Esophagus muscularis mucosa (tissue), 4 donors: Measurements from ENCODE around the gene UBE2G2. TPM values are rescaled to one million over a fixed set of nuclear protein-coding genes. Genes with fewer than 3 reads are reported as not detected.
A peak's percentile ranks its signal among the peaks of the same experiment; 100 is the strongest.

ENCODE experiments used
- DNase-seq: peaks from one replicate; pipeline ENCODE4 v3.0.0-alpha.2; 2017; ENCODE audit errors: extremely low spot score
- H3K27ac ChIP-seq, 4 donors: fragments of 200-600 bp; sonication (generic); replicated peaks in 1 of 4; 1 replicate in 3 of 4; 2 replicates in 1 of 4; pipeline ENCODE4 v1.5.1; 2016 to 2019; ENCODE audit warnings: mild to moderate bottlenecking in 1 of 4
- H3K27me3 ChIP-seq, 4 donors: fragments of 200-600 bp; sonication (generic); one replicate each; pipeline versions ENCODE4 v1.5.1 to v1.6.0; 2016 to 2019
- H3K36me3 ChIP-seq, 4 donors: fragments of 200-600 bp; sonication (generic); one replicate each; pipeline ENCODE4 v1.5.1; 2016 to 2019
- H3K4me1 ChIP-seq, 4 donors: fragments of 200-600 bp; sonication (generic); one replicate each; pipeline ENCODE4 v1.5.1; 2016 to 2019
- H3K4me3 ChIP-seq, 4 donors: fragments of 200-600 bp; sonication (generic); 1 replicate in 2 of 4; 2 replicates in 2 of 4; pipeline ENCODE4 v1.5.1; 2016 to 2019; ENCODE audit warnings: mild to moderate bottlenecking in 4 of 4, moderate library complexity in 1 of 4
- H3K9me3 ChIP-seq, 4 donors: fragments of 200-600 bp; sonication (generic); 1 replicate in 3 of 4; 2 replicates in 1 of 4; pipeline ENCODE4 v1.5.1; 2016 to 2019
- EP300 ChIP-seq: sonication (generic); formaldehyde crosslinking; IDR thresholded peaks from one replicate; pipeline ENCODE4 v1.6.1; 2017; ENCODE audit warnings: antibody characterized with exemption
- POLR2A ChIP-seq: fragments of 450-650 bp; IDR thresholded peaks from one replicate; pipeline ENCODE4 v1.6.1; 2017; ENCODE audit warnings: antibody characterized with exemption, moderate library complexity, mild to moderate bottlenecking, low read depth
- POLR2AphosphoS5 ChIP-seq, 2 donors: sonication (generic); formaldehyde crosslinking; IDR thresholded peaks; one replicate each; pipeline ENCODE4 v1.6.1; 2017; ENCODE audit warnings: antibody characterized with exemption in 2 of 2
- WGBS: methylation state at CpG from one replicate; pipeline ENCODE4 v1.1.5; 2018; 5-methylcytosine and 5-hydroxymethylcytosine counted together
- intact Hi-C: fragments of 100-400 bp; cut with DNase I; formaldehyde crosslinking; loops from one replicate; pipeline ENCODE4 v1.15.1; 2023
- total RNA-seq, 4 donors: library from RNA; depleted of rRNA; stranded (reverse); fragments of >200 nt; gene quantifications; one replicate each; pipeline versions ENCODE4 v1.1.0 to v1.2.1, GENCODE V29; 2016
- TF ChIP-seq, protein P1 (sequence below), 3 experiments: fragments of 200-600 bp in 2 of 3; fragments of 450-650 bp in 1 of 3; sonication (generic) in 2 of 3; IDR thresholded peaks; one replicate each; pipeline ENCODE4 v1.5.1; 2017 to 2019; ENCODE audit warnings: antibody characterized with exemption in 3 of 3, mild to moderate bottlenecking in 2 of 3, moderate library complexity in 1 of 3

UBE2G2 gene
- total RNA-seq, 4 donors from 2014 or later: 74.4 to 174 (median 81.7) TPM

DNA sequence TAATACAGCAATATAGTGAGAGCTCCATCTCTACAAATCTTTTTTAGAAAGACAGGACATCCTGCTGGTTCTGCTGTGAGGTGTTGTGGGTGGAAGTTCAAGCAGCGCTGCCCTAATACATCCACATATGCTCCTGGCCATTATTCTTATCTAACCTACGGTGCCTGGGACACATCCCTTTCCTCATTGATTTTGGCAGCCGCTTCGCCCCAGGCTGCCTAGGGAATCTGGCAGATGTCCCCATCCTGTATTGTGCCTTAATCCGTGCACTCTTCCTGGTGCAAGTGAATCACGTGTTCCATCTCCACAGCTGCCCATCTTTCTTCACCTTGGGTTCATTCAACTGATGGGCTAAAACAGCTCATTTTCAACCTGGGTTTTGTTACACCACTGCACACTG lies 3.1 kb upstream of the UBE2G2 start:
- Histone ChIP-seq H3K4me3 (no peak overlapping the region), H3K9me3 (no peaks in the 10 kb centered on the region), H3K4me1 (peaks cover 22 to 26% (median 25%) of the 10 kb centered on the region in 4 donors), H3K27me3 (no peaks in the 10 kb centered on the region), H3K36me3 (peaks cover 14 to 60% (median 55%) of the 10 kb centered on the region in 4 donors), H3K27ac (no peak overlapping the region)
- DNase-seq: no peak
- intact Hi-C loops: loop anchor here (5.0 kb wide), 1 partner anchor 128 kb away; no protein-coding TSS in a partner anchor
- WGBS: 83% methylated on average over 6 of the region's 6 CpGs
- TF ChIP-seq POLR2A (no peak), POLR2AphosphoS5 (IDR thresholded peaks at IDR 0.05) (no peak), EP300 (no peak)
- TF ChIP-seq, protein P1, sequence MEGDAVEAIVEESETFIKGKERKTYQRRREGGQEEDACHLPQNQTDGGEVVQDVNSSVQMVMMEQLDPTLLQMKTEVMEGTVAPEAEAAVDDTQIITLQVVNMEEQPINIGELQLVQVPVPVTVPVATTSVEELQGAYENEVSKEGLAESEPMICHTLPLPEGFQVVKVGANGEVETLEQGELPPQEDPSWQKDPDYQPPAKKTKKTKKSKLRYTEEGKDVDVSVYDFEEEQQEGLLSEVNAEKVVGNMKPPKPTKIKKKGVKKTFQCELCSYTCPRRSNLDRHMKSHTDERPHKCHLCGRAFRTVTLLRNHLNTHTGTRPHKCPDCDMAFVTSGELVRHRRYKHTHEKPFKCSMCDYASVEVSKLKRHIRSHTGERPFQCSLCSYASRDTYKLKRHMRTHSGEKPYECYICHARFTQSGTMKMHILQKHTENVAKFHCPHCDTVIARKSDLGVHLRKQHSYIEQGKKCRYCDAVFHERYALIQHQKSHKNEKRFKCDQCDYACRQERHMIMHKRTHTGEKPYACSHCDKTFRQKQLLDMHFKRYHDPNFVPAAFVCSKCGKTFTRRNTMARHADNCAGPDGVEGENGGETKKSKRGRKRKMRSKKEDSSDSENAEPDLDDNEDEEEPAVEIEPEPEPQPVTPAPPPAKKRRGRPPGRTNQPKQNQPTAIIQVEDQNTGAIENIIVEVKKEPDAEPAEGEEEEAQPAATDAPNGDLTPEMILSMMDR (IDR thresholded peaks at IDR 0.05): no peak

DNA sequence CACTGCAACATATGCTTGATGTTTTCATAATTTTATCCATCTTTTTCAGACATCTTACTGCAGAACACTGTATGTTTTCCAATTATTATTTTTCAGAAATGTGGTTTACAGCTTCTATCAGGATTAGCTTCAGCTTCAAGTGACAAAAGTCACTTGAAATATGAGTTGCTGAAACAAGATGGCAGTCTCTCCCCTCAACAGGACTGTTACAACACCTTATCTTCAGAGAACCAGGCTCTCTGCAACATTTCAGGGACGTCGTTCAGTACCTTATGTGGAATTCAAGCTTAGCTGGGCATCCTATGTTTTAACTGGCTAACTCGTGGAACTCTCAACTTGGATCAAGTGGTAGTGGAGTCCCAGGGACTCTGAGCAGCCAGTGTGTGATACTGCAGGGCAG lies 2.0 kb upstream of the UBE2G2 start:
- H3K4me1 ChIP-seq: peaks cover 28 to 35% (median 34%) of the 10 kb centered on the region in 4 donors
- WGBS: 49% methylated on average over 3 of the region's 3 CpGs
- no peaks in the 10 kb centered on the region for H3K9me3 ChIP-seq
- no peak for DNase-seq
- intact Hi-C loops: loop anchor here (5.0 kb wide), 1 partner anchor 129 kb away; no protein-coding TSS in a partner anchor
- H3K36me3 ChIP-seq: peaks cover 11 to 49% (median 46%) of the 10 kb centered on the region in 4 donors
- H3K27me3 ChIP-seq: no peaks in the 10 kb centered on the region
- no peak overlapping the region for H3K27ac ChIP-seq
- TF ChIP-seq EP300: no peak
- TF ChIP-seq, protein P1 (IDR thresholded peaks at IDR 0.05): no peak
- TF ChIP-seq POLR2A: no peak
- TF ChIP-seq POLR2AphosphoS5 (IDR thresholded peaks at IDR 0.05): no peak
- H3K4me3 ChIP-seq: no peak overlapping the region

DNA sequence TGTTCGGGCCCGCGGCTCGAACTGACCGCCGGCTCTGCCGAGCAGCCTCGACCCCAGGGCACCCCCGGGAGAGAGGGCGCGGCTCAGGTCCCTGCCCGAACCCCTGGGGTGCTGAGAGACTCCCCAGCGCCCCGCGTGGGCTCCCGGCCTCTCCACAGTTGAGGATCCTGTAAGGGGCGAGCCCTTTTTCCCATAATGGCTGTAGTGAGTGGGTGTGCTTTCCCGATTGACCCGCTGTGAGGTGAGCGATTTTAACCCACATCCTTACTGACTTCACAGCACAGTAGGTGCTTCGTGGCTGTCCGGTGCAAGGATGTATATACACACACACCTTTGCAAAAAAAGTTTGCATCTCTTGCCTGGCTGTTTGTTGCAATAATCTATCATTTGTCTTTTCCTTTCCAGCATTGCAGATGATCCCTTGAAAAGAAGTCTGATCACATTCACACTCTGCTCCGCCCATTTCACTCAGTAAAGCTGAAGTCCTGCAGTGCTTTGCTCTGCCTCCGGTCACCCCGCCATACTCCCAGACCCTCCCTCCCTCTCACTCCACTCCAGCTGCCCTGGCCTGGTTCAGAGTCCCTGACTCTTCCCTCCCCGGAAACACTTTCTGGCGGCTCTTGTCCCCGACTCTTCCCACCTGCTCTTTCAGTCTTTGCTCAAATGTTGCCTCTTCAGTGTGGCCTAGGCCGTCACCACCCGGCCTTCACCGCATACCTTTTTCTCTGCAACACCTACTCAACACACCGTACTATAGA lies 955 bp upstream of the UBE2G2 start:
- intact Hi-C loops: loop anchor here (5.0 kb wide), 1 partner anchor 130 kb away; no protein-coding TSS in a partner anchor
- Histone ChIP-seq H3K9me3 (no peaks in the 10 kb centered on the region), H3K4me1 (peaks cover 28 to 43% (median 36%) of the 10 kb centered on the region in 4 donors), H3K27me3 (no peaks in the 10 kb centered on the region), H3K27ac (peak overlapping the region; percentile 76 to 87 (median 81)), H3K36me3 (peaks cover 7 to 47% (median 40%) of the 10 kb centered on the region in 4 donors), H3K4me3 (peak overlapping the region; percentile 82 to 99 (median 94))
- DNase-seq: no peak
- WGBS: 56% methylated on average over 14 of the region's 32 CpGs
- TF ChIP-seq EP300: no peak
- TF ChIP-seq POLR2A: no peak
- TF ChIP-seq POLR2AphosphoS5 (IDR thresholded peaks at IDR 0.05): no peak
- TF ChIP-seq, protein P1 (IDR thresholded peaks at IDR 0.05): no peak

DNA sequence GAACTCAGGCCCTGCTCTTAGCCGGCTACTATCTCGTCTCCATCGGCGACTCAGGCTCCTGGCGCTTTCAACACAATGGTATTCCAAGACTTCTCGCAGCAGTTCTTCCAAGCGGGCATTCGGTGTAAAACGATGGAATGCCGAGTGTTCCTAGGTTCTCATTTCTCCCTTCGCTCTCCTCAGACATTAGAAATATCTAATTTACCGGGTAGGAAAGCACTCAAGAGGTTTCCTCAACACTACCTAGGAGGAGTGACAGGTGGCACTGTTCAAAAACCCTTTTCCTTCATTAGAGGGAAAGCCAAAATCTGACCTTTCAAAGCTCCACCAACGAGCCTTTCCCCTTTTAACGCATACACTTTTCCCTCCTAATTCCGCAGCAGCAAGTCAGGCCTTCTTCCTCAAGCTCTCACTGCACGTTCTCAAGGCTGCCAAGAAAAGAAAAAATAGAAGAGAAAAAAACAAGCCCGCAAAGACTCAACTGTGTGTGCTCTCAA lies 601 bp downstream of the UBE2G2 start:
- peak overlapping the region; percentile 76 to 87 (median 81) for H3K27ac ChIP-seq

More for the DNA sequence above, 601 bp downstream of the UBE2G2 start:
- Histone ChIP-seq H3K9me3 (no peaks in the 10 kb centered on the region), H3K27me3 (no peaks in the 10 kb centered on the region), H3K4me3 (peak overlapping the region; percentile 82 to 99 (median 94)), H3K4me1 (peaks cover 28 to 43% (median 36%) of the 10 kb centered on the region in 4 donors), H3K36me3 (peaks cover 7 to 40% (median 30%) of the 10 kb centered on the region in 4 donors)
- 2% methylated on average over 17 of the region's 17 CpGs for WGBS
- DNase-seq: no peak
- intact Hi-C loops: loop anchor here (2.0 to 5.0 kb wide), 2 partner anchors 74 to 131 kb away; no protein-coding TSS in a partner anchor
- TF ChIP-seq POLR2AphosphoS5 (IDR thresholded peaks at IDR 0.05): no peak
- TF ChIP-seq, protein P1 (IDR thresholded peaks at IDR 0.05): peak in 2 of 3 experiments; percentile 12 to 20
